MG63 (cell line): ENCODE results near the gene MEF2B. TPM values are rescaled to one million over a fixed set of nuclear protein-coding genes. Genes with fewer than 3 reads are reported as not detected.
"Not testable (repeated sequence)": the region's sequence is repeated elsewhere in the genome, so short reads cannot be mapped to it uniquely, and the experiment has no call there.

ENCODE experiments used
- DNase-seq: peaks from one replicate; pipeline ENCODE4 v3.0.0-alpha.2; 2020
- H3K27me3 ChIP-seq: fragments of 250-450 bp; sonication (Bioruptor Pico); 2 replicates; pipeline ENCODE4 v1.5.1; 2020; ENCODE audit warnings: mild to moderate bottlenecking, moderate library complexity
- H3K36me3 ChIP-seq: fragments of 250-450 bp; sonication (Bioruptor Pico); 2 replicates; pipeline ENCODE4 v1.5.1; 2020; ENCODE audit warnings: mild to moderate bottlenecking, moderate library complexity
- H3K4me3 ChIP-seq: fragments of 250-450 bp; sonication (Bioruptor Pico); 2 replicates; pipeline ENCODE4 v1.5.1; 2020; ENCODE audit warnings: mild to moderate bottlenecking, moderate library complexity
- H3K9me3 ChIP-seq: fragments of 250-450 bp; sonication (Bioruptor Pico); 2 replicates; pipeline ENCODE4 v1.5.1; 2020; ENCODE audit warnings: mild to moderate bottlenecking, moderate library complexity
- total RNA-seq: library from RNA; depleted of rRNA; stranded (reverse); fragments of >200 nt; shearing (Covaris generic); gene quantifications from 2 replicates; pipeline ENCODE4 v1.2.3, GENCODE V29; 2014; ENCODE audit warnings: low replicate concordance

MEF2B gene
- total RNA-seq, 1 experiment from 2014 or later, result 2.1 TPM

- peaks cover 11% of the 10 kb centered on the region for H3K36me3 ChIP-seq
These were observed 23.2 kb downstream of the MEF2B start for GRCh38 chr19:19146865-19147264.

GRCh38 chr19:19145684-19146608, 24.1 kb downstream of the MEF2B start:
- H3K27me3 ChIP-seq, result no peaks in the 10 kb centered on the region
- H3K9me3 ChIP-seq, result no peaks in the 10 kb centered on the region
- H3K36me3 ChIP-seq, result peaks cover 11% of the 10 kb centered on the region
- no peak overlapping the region for H3K4me3 ChIP-seq
- DNase-seq, result peak; percentile 72

More at GRCh38 chr19:19146865-19147264, 23.2 kb downstream of the MEF2B start:
- Histone ChIP-seq H3K4me3 (no peak overlapping the region), H3K9me3 (no peaks in the 10 kb centered on the region), H3K27me3 (no peaks in the 10 kb centered on the region)
- no peak for DNase-seq

- DNase-seq, result no peak
- H3K36me3 ChIP-seq, result peaks cover 11% of the 10 kb centered on the region
- H3K9me3 ChIP-seq, result no peaks in the 10 kb centered on the region
- H3K4me3 ChIP-seq, result no peak overlapping the region
- no peaks in the 10 kb centered on the region for H3K27me3 ChIP-seq
These were observed 24.8 kb downstream of the MEF2B start for GRCh38 chr19:19145281-19145680.

GRCh38 chr19:19142347-19142746, 27.7 kb downstream of the MEF2B start:
- Histone ChIP-seq H3K4me3 (no peak overlapping the region), H3K9me3 (no peaks in the 10 kb centered on the region), H3K36me3 (peaks cover 5% of the 10 kb centered on the region), H3K27me3 (no peaks in the 10 kb centered on the region)
- DNase-seq, result no peak

GRCh38 chr19:19140476-19140875, 29.6 kb downstream of the MEF2B start:
- peak; percentile 69 for DNase-seq
- Histone ChIP-seq H3K27me3 (no peaks in the 10 kb centered on the region), H3K36me3 (no peaks in the 10 kb centered on the region; the same call in 1 of the 2 replicates), H3K4me3 (no peak overlapping the region), H3K9me3 (no peaks in the 10 kb centered on the region)

- Histone ChIP-seq H3K4me3 (no peak overlapping the region), H3K27me3 (no peaks in the 10 kb centered on the region), H3K9me3 (no peaks in the 10 kb centered on the region), H3K36me3 (no peaks in the 10 kb centered on the region; the same call in 1 of the 2 replicates)
- DNase-seq, result no peak
These were observed 30.2 kb downstream of the MEF2B start for GRCh38 chr19:19139876-19140229.

- peak within 1 kb of the TSS; percentile 86 for H3K4me3 ChIP-seq
- H3K36me3 ChIP-seq, result peaks cover 6% of the 10 kb centered on the region
- H3K9me3 ChIP-seq, result no peaks in the 10 kb centered on the region
- DNase-seq, result peak; percentile 100
- H3K27me3 ChIP-seq, result no peaks in the 10 kb centered on the region
These were observed 31.7 kb downstream of the MEF2B start, which contains the start of gene TMEM161A for GRCh38 chr19:19138109-19138981. TMEM161A (minus strand) TSS chr19:19138478; CDS start chr19:19138428, 50 bp downstream.

- Histone ChIP-seq H3K9me3 (no peaks in the 10 kb centered on the region), H3K27me3 (no peaks in the 10 kb centered on the region), H3K36me3 (peaks cover 11% of the 10 kb centered on the region), H3K4me3 (peak overlapping the region; percentile 86)
- DNase-seq, result no peak
These were observed 32.4 kb downstream of the MEF2B start for GRCh38 chr19:19137556-19138108.

- not testable (repeated sequence) for DNase-seq, H3K27me3 ChIP-seq, H3K9me3 ChIP-seq, H3K4me3 ChIP-seq
- H3K36me3 ChIP-seq, result peaks cover 17% of the 10 kb centered on the region
These were observed 34.4 kb downstream of the MEF2B start for GRCh38 chr19:19135713-19136112.

GRCh38 chr19:19134687-19135158, 35.3 kb downstream of the MEF2B start:
- Histone ChIP-seq H3K27me3 (no peaks in the 10 kb centered on the region), H3K4me3 (no peak overlapping the region), H3K36me3 (peaks cover 23% of the 10 kb centered on the region), H3K9me3 (peaks cover 4% of the 10 kb centered on the region)
- no peak for DNase-seq

- Histone ChIP-seq H3K9me3 (peaks cover 4% of the 10 kb centered on the region), H3K27me3 (no peaks in the 10 kb centered on the region), H3K36me3 (peaks cover 23% of the 10 kb centered on the region), H3K4me3 (no peak overlapping the region)
- DNase-seq, result no peak
These were observed 36.1 kb downstream of the MEF2B start for GRCh38 chr19:19133985-19134384.

- Histone ChIP-seq H3K36me3 (peaks cover 26% of the 10 kb centered on the region), H3K9me3 (peaks cover 4% of the 10 kb centered on the region), H3K4me3 (no peak overlapping the region), H3K27me3 (no peaks in the 10 kb centered on the region)
- DNase-seq, result no peak
These were observed 37.2 kb downstream of the MEF2B start for GRCh38 chr19:19132912-19133311.

- H3K4me3 ChIP-seq, result no peak overlapping the region
- H3K9me3 ChIP-seq, result peaks cover 4% of the 10 kb centered on the region
- H3K27me3 ChIP-seq, result no peaks in the 10 kb centered on the region
- H3K36me3 ChIP-seq, result peaks cover 26% of the 10 kb centered on the region
- DNase-seq, result no peak
These were observed 38.1 kb downstream of the MEF2B start for GRCh38 chr19:19131989-19132388.

- Histone ChIP-seq H3K4me3 (no peak overlapping the region), H3K27me3 (no peaks in the 10 kb centered on the region), H3K9me3 (peaks cover 22% of the 10 kb centered on the region), H3K36me3 (peaks cover 51% of the 10 kb centered on the region)
- DNase-seq, result no peak
These were observed 44.0 kb downstream of the MEF2B start for GRCh38 chr19:19126102-19126501.

GRCh38 chr19:19123386-19123785, 46.7 kb downstream of the MEF2B start:
- Histone ChIP-seq H3K36me3 (peaks cover 59% of the 10 kb centered on the region), H3K27me3 (no peaks in the 10 kb centered on the region), H3K9me3 (peaks cover 22% of the 10 kb centered on the region), H3K4me3 (no peak overlapping the region)
- no peak for DNase-seq

- Histone ChIP-seq H3K36me3 (peaks cover 60% of the 10 kb centered on the region), H3K27me3 (no peaks in the 10 kb centered on the region), H3K9me3 (peaks cover 22% of the 10 kb centered on the region), H3K4me3 (no peak overlapping the region)
- no peak for DNase-seq
These were observed 47.2 kb downstream of the MEF2B start for GRCh38 chr19:19122902-19123301.

- Histone ChIP-seq H3K36me3 (peaks cover 66% of the 10 kb centered on the region), H3K9me3 (peaks cover 22% of the 10 kb centered on the region), H3K27me3 (no peaks in the 10 kb centered on the region), H3K4me3 (no peak overlapping the region)
- no peak for DNase-seq
These were observed 48.7 kb downstream of the MEF2B start for GRCh38 chr19:19121371-19121770.
